PFSK-1 (cell line): ENCODE measurements around the gene KLHL24.

Experiments used
- POLR2AphosphoS5 ChIP-seq: IDR thresholded peaks from 2 replicates; pipeline ENCODE4 v1.6.1; 2012; ENCODE audit warnings: low read depth, mild to moderate bottlenecking, control low read depth, low read length, moderate library complexity
- REST ChIP-seq, 2 experiments: IDR thresholded peaks; 2 replicates each; pipeline versions ENCODE4 v1.6.1 to v1.8.0; 2011 to 2012; ENCODE audit warnings: low read depth in 2 of 2, low read length in 2 of 2, control low read depth in 1 of 2, inconsistent platforms in 1 of 2, mild to moderate bottlenecking in 1 of 2, moderate library complexity in 1 of 2; ENCODE audit not compliant: insufficient read depth in 1 of 2
- TAF1 ChIP-seq: IDR thresholded peaks from 2 replicates; pipeline ENCODE4 v1.6.1; 2012; ENCODE audit warnings: low read length, control low read depth, borderline replicate concordance; ENCODE audit not compliant: insufficient read depth

- TF ChIP-seq REST (IDR thresholded peaks at IDR 0.05; ENCODE audit: insufficient read depth in 1 of 2, low read depth in 2 of 2, low read length in 2 of 2), result no peak
- TF ChIP-seq POLR2AphosphoS5, result no peak
- TF ChIP-seq TAF1, result no peak
These were observed 8.8 kb downstream of the KLHL24 start for GRCh38 chr3:183644244-183644643.
